ENCODE measurements around the gene TBC1D25.

Gene TBC1D25

DNA sequence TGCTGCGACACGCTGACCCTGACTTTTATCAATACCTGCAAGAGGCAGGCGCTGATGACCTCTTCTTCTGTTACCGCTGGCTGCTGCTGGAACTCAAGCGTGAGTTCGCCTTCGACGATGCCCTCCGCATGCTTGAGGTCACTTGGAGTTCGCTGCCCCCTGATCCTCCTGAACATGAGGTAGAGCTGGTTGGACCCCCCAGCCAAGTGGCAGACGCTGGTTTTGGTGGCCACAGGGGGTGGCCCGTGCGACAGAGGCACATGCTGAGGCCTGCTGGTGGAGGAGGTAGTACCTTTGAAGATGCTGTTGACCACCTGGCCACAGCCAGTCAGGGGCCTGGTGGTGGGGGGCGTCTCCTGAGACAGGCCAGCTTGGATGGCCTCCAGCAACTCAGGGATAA, 20.5 kb downstream of the TBC1D25 start:
- Histone ChIP-seq H3K4me1 (ENCODE audit: insufficient read depth, low read length) (no peaks in the 10 kb centered on the region), H3K36me3 (ENCODE audit: insufficient read depth, low read length) (no peaks in the 10 kb centered on the region), H3K9ac (ENCODE audit: low read depth, low read length) (no peak overlapping the region), H3K9me3 (ENCODE audit: control insufficient read depth, insufficient read depth, low read length) (no peaks in the 10 kb centered on the region)

DNA sequence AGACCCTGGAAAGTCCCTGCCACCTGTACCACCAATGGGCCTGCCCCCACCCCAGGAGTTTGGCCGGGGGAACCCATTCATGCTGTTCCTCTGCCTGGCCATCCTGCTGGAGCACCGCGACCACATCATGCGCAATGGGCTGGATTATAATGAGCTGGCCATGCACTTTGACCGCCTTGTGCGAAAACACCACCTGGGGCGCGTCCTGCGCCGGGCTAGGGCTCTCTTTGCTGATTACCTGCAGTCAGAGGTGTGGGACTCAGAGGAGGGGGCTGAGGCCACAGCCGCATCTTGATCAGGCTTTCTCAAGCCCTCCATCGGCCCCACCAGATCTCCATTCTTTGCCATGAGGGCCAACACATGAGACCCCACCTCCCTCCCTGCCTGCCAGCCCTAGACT, 21.2 kb downstream of the TBC1D25 start:
- Histone ChIP-seq H3K9ac (ENCODE audit: low read depth, low read length) (no peak overlapping the region), H3K36me3 (ENCODE audit: insufficient read depth, low read length) (no peaks in the 10 kb centered on the region), H3K4me1 (ENCODE audit: insufficient read depth, low read length) (no peaks in the 10 kb centered on the region), H3K9me3 (ENCODE audit: control insufficient read depth, insufficient read depth, low read length) (no peaks in the 10 kb centered on the region)

DNA sequence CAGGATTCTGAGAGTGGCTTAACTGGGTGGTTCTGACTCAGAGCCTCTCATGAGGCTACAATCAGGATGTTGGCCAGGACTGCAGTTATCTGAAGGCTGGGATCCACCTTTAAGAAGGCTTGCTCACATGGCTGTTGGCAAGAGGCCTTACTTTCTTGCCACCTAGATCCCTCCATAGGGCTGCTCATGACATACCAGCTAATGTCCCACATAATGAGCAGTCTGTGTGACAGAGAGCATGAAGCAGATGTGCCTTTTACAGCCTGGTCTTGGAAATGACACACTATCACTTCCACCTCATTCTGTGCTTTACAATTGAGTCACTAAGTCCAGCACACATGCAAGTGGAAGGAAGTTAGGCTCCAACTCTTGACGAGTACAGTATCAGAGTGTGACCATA, 30.4 kb downstream of the TBC1D25 start:
- no peak overlapping the region for H3K9ac ChIP-seq (ENCODE audit: low read depth, low read length)
- no peaks in the 10 kb centered on the region for H3K9me3 ChIP-seq (ENCODE audit: control insufficient read depth, insufficient read depth, low read length)
- H3K36me3 ChIP-seq (ENCODE audit: insufficient read depth, low read length): peaks cover under 1% of the 10 kb centered on the region; the same call in 1 of the 2 replicates
- H3K4me1 ChIP-seq (ENCODE audit: insufficient read depth, low read length): no peaks in the 10 kb centered on the region

DNA sequence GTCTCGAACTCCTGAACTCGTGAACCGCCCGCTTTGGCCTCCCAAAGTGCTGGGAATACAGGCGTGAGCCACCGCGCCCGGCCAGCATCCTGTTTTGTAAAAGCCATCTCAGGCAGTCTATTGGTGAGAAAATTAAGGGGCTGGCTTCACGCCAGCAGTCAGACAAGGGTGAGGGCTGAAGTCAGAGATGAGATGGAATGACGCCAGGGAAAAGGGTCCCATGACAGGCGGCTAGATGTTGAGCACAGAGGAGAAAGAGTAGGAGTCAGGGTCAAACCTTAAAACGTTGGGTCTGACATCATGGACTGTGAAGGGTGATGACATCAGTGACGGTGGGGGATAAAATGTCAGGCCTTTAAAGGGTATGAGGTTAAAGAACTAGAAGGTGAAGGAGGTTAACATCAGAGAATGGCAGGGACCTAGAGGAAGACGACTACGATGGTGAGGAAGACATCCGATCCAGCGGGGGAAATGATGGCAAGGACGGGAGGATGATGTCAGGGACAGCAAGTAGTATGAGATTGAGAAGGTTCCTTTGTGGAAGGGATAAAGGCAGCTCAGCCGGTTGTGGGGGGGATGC, 34.3 kb downstream of the TBC1D25 start:
- H3K9me3 ChIP-seq (ENCODE audit: control insufficient read depth, insufficient read depth, low read length): no peaks in the 10 kb centered on the region
- peaks cover 17% of the 10 kb centered on the region for H3K36me3 ChIP-seq (ENCODE audit: insufficient read depth, low read length)
- H3K9ac ChIP-seq (ENCODE audit: low read depth, low read length): peak overlapping the region; percentile 98; the same call in 1 of the 2 replicates
- peaks cover 3% of the 10 kb centered on the region; the same call in 1 of the 2 replicates for H3K4me1 ChIP-seq (ENCODE audit: insufficient read depth, low read length)

GRCh38 chrX:48574270-48575266, 35.1 kb downstream of the TBC1D25 start, which contains the start of gene RBM3:
Gene RBM3, plus strand, starts transcription at chrX:48574484. Its CDS starts 697 bp downstream, at chrX:48575181.
- H3K4me1 ChIP-seq (ENCODE audit: insufficient read depth, low read length): peaks cover 3% of the 10 kb centered on the region; the same call in 1 of the 2 replicates
- peak within 1 kb of the TSS; percentile 98 for H3K9ac ChIP-seq (ENCODE audit: low read depth, low read length)
- no peaks in the 10 kb centered on the region for H3K9me3 ChIP-seq (ENCODE audit: control insufficient read depth, insufficient read depth, low read length)
- H3K36me3 ChIP-seq (ENCODE audit: insufficient read depth, low read length): peaks cover 17% of the 10 kb centered on the region

DNA sequence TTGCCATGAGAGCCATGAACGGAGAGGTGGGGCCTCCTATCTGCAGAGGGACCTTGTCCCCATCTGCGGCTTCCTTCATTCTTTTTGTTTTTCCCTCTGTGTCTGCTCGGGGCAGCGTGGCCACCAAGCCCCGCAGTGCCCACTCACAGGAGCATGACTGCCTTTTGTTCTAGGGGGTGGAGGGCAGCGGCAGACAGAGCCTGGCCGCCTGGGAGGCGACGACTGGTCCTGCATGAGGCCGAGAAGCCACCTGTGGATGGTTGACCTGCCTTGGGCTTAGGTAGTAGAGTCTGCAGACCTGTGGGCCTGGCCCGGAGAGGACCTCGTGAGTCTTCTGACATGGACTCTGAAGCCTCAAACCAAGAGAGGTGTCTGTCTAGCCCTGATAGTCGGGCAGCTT, 36.1 kb downstream of the TBC1D25 start:
- H3K36me3 ChIP-seq (ENCODE audit: insufficient read depth, low read length): peaks cover 17% of the 10 kb centered on the region
- H3K9ac ChIP-seq (ENCODE audit: low read depth, low read length): no peak overlapping the region
- H3K4me1 ChIP-seq (ENCODE audit: insufficient read depth, low read length): peaks cover 3% of the 10 kb centered on the region; the same call in 1 of the 2 replicates
- H3K9me3 ChIP-seq (ENCODE audit: control insufficient read depth, insufficient read depth, low read length): no peaks in the 10 kb centered on the region

- Histone ChIP-seq H3K9me3 (ENCODE audit: control insufficient read depth, insufficient read depth, low read length) (no peaks in the 10 kb centered on the region), H3K36me3 (ENCODE audit: insufficient read depth, low read length) (peaks cover 17% of the 10 kb centered on the region), H3K9ac (ENCODE audit: low read depth, low read length) (no peak overlapping the region), H3K4me1 (ENCODE audit: insufficient read depth, low read length) (peaks cover 5% of the 10 kb centered on the region; the same call in 1 of the 2 replicates)
These were observed 36.6 kb downstream of the TBC1D25 start for GRCh38 chrX:48576108-48576507.

DNA sequence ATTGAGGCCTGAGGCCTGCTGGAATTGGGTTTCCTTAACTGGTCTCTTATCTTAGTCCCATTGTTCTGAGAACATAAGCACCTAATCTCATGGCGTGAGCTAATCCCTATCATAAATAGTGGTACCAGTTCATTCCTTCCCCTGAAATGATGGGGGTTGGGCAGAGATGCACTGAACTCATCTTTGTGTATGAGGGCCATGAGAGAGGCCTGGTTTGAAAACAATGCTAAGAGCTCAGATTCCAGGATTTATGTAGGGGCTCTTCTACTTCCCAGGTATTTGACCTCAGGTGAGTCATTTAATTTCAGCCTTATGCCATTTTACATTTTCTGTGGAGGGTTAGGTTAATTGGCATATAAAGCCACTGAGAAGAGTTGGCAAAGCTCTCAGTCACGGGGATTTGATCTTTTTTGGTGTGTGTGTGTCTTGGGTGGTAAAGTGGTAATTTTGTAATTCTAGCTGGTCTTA, 39.2 kb downstream of the TBC1D25 start:
- Histone ChIP-seq H3K9me3 (ENCODE audit: control insufficient read depth, insufficient read depth, low read length) (no peaks in the 10 kb centered on the region), H3K9ac (ENCODE audit: low read depth, low read length) (no peak overlapping the region), H3K36me3 (ENCODE audit: insufficient read depth, low read length) (peaks cover 17% of the 10 kb centered on the region), H3K4me1 (ENCODE audit: insufficient read depth, low read length) (peaks cover 9% of the 10 kb centered on the region; the same call in 1 of the 2 replicates)

GRCh38 chrX:48579259-48579658, 39.7 kb downstream of the TBC1D25 start:
- peaks cover 17% of the 10 kb centered on the region for H3K36me3 ChIP-seq (ENCODE audit: insufficient read depth, low read length)
- H3K9me3 ChIP-seq (ENCODE audit: control insufficient read depth, insufficient read depth, low read length): no peaks in the 10 kb centered on the region
- peaks cover 9% of the 10 kb centered on the region; the same call in 1 of the 2 replicates for H3K4me1 ChIP-seq (ENCODE audit: insufficient read depth, low read length)
- no peak overlapping the region for H3K9ac ChIP-seq (ENCODE audit: low read depth, low read length)

DNA sequence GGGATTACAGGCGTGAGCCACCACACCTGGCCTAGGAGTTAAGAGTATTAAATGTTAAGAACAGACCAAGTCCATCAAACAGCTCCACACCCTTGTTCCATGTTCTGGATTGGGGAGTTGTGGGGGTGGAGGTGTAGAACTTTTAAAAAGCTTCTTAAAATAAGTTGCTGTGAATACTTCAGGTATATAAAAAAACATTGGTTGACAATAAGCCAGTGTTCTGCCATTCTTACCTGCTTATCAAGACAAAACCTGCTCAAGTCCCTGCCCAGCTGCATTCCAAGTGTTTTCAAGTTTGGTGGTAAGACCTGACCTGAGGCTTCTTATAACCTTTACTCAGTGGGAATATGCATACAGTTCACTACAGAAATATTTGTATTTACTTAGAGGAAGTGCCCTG, 41.1 kb downstream of the TBC1D25 start:
- Histone ChIP-seq H3K9me3 (ENCODE audit: control insufficient read depth, insufficient read depth, low read length) (no peaks in the 10 kb centered on the region), H3K9ac (ENCODE audit: low read depth, low read length) (no peak overlapping the region), H3K36me3 (ENCODE audit: insufficient read depth, low read length) (peaks cover 9% of the 10 kb centered on the region; the same call in 1 of the 2 replicates), H3K4me1 (ENCODE audit: insufficient read depth, low read length) (peaks cover 6% of the 10 kb centered on the region; the same call in 1 of the 2 replicates)

- no peaks in the 10 kb centered on the region for H3K36me3 ChIP-seq (ENCODE audit: insufficient read depth, low read length)
- H3K9me3 ChIP-seq (ENCODE audit: control insufficient read depth, insufficient read depth, low read length): no peaks in the 10 kb centered on the region
- no peak overlapping the region for H3K9ac ChIP-seq (ENCODE audit: low read depth, low read length)
- peaks cover 6% of the 10 kb centered on the region; the same call in 1 of the 2 replicates for H3K4me1 ChIP-seq (ENCODE audit: insufficient read depth, low read length)
These were observed 45.2 kb downstream of the TBC1D25 start for GRCh38 chrX:48584698-48585097.

DNA sequence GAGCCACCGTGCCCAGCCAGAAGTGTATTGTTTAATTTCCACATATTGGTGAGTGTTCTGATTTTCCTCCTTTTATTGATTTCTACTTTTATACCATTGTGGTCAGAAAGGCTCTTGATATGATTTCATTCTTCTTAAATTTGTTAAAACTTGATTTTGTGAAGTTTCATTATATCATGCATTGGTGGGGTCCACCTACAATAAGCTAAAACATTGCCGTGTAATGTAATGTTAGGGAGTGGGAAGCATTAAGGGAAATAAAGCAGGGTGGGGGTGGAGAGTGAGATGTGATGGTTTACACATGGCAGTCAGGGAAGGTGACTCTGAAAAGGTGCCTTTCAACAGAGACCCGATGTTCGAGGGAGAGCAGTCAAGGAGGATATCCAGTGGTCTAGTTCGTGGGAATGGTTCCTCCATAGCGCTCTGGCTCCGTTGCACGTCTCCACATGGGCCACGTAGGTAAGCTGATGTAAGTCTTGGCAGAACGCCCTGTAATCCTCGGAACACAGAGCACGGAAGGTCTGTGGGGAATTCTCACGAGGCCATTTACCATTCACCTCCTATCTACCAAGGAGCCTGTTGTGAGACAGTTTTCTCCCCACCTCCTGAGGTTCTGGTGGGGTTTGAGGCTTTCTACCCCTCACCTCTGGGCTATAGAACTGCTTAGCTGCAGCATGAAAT, 50.1 kb downstream of the TBC1D25 start:
- Histone ChIP-seq H3K9ac (ENCODE audit: low read depth, low read length) (no peak overlapping the region), H3K4me1 (ENCODE audit: insufficient read depth, low read length) (no peaks in the 10 kb centered on the region; the same call in 1 of the 2 replicates), H3K36me3 (ENCODE audit: insufficient read depth, low read length) (no peaks in the 10 kb centered on the region), H3K9me3 (ENCODE audit: control insufficient read depth, insufficient read depth, low read length) (no peaks in the 10 kb centered on the region)

GRCh38 chrX:48590203-48591103, 50.9 kb downstream of the TBC1D25 start:
- H3K9me3 ChIP-seq (ENCODE audit: control insufficient read depth, insufficient read depth, low read length): no peaks in the 10 kb centered on the region

More at GRCh38 chrX:48590203-48591103, 50.9 kb downstream of the TBC1D25 start:
- Histone ChIP-seq H3K4me1 (ENCODE audit: insufficient read depth, low read length) (no peaks in the 10 kb centered on the region; the same call in 1 of the 2 replicates), H3K9ac (ENCODE audit: low read depth, low read length) (no peak overlapping the region), H3K36me3 (ENCODE audit: insufficient read depth, low read length) (no peaks in the 10 kb centered on the region)

Data from ES-I3 (cell line).